PC-9 (cell line): ENCODE results near the gene KIAA2012. TPM values are rescaled to one million over a fixed set of nuclear protein-coding genes. Genes with fewer than 3 reads are reported as not detected.

Experiments
- BruUV-seq: library from RNA; stranded (reverse); fragments of 400-500 nt; replicated peaks from 2 replicates; lab custom pipeline; 2021; lab: Mats Ljungman, UMichigan
- CTCF ChIA-PET: fragments of 300-600 bp; sonication (Branson Sonifier 250); formaldehyde crosslinking; loops from one replicate; lab custom pipeline; 2022; ENCODE audit warnings: antibody characterized with exemption; lab: Charles Lee
- POLR2A ChIA-PET: fragments of 300-600 bp; sonication (Branson Sonifier 250); formaldehyde crosslinking; loops from one replicate; lab custom pipeline; 2022; ENCODE audit warnings: antibody characterized with exemption; ENCODE audit not compliant: unreplicated experiment; lab: Charles Lee
- DNase-seq, 2 experiments: peaks; one replicate each; pipeline versions ENCODE4 v3.0.0 to v3.0.0-alpha.2; 2015 to 2022; ENCODE audit warnings: mixed read lengths in 1 of 2
- H2AFZ ChIP-seq: fragments of 200-600 bp; sonication (generic); 2 replicates; pipeline ENCODE4 v1.8.1; 2017; ENCODE audit warnings: antibody characterized with exemption
- H3F3A ChIP-seq: fragments of 200-600 bp; sonication (generic); 2 replicates; pipeline ENCODE4 v1.8.1; 2017; ENCODE audit warnings: antibody characterized with exemption, mild to moderate bottlenecking, low read depth; ENCODE audit not compliant: insufficient read depth
- H3K27ac ChIP-seq: fragments of 200-600 bp; sonication (generic); 2 replicates; pipeline ENCODE4 v1.6.1; 2016; ENCODE audit warnings: mixed run types
- H3K27me3 ChIP-seq: fragments of 200-600 bp; sonication (generic); 2 replicates; pipeline ENCODE4 v1.6.1; 2016; ENCODE audit warnings: low read depth, mixed run types; ENCODE audit not compliant: insufficient read depth
- H3K36me3 ChIP-seq: fragments of 200-600 bp; sonication (generic); 2 replicates; pipeline ENCODE4 v1.6.1; 2016; ENCODE audit warnings: low read depth, mixed run types
- H3K4me1 ChIP-seq: fragments of 200-600 bp; sonication (generic); replicated peaks from 2 replicates; pipeline ENCODE4 v1.6.1; 2016; ENCODE audit warnings: mixed run types; ENCODE audit not compliant: insufficient read depth
- H3K4me2 ChIP-seq: fragments of 200-600 bp; sonication (generic); 2 replicates; pipeline ENCODE4 v1.6.1; 2017; ENCODE audit warnings: mixed run types
- H3K4me3 ChIP-seq: fragments of 200-600 bp; sonication (generic); 2 replicates; pipeline ENCODE4 v1.6.1; 2016; ENCODE audit warnings: mixed run types
- H3K79me2 ChIP-seq: fragments of 200-600 bp; sonication (generic); 2 replicates; pipeline ENCODE4 v1.6.1; 2017; ENCODE audit warnings: low read depth, mixed run types
- H3K9me2 ChIP-seq: fragments of 200-600 bp; sonication (generic); 2 replicates; pipeline ENCODE4 v1.8.1; 2017; ENCODE audit warnings: mild to moderate bottlenecking; ENCODE audit not compliant: insufficient read depth
- H3K9me3 ChIP-seq: fragments of 200-600 bp; sonication (generic); 2 replicates; pipeline ENCODE4 v1.8.1; 2016; ENCODE audit warnings: low read depth; ENCODE audit not compliant: insufficient read depth
- H4K20me1 ChIP-seq: fragments of 200-600 bp; sonication (generic); 2 replicates; pipeline ENCODE4 v1.8.1; 2017; ENCODE audit not compliant: insufficient read depth
- EZH2 ChIP-seq: fragments of 200-600 bp; sonication (generic); IDR thresholded peaks from 2 replicates; pipeline ENCODE4 v1.8.0; 2017; ENCODE audit warnings: antibody characterized with exemption, low read depth
- intact Hi-C: fragments of 100-400 bp; cut with micrococcal nuclease; formaldehyde crosslinking; loops from one replicate; pipeline ENCODE4 v1.10.0; 2022; ENCODE audit not compliant: unreplicated experiment
- total RNA-seq: library from RNA; stranded (reverse); gene quantifications from 2 replicates; pipeline ENCODE4 v1.2.3, GENCODE V29; 2021
- TF ChIP-seq, protein P1 (sequence below): fragments of 200-600 bp; sonication (generic); conservative IDR thresholded peaks from 2 replicates; pipeline ENCODE4 v1.6.1; 2017; ENCODE audit warnings: mixed run types, antibody characterized with exemption, mild to moderate bottlenecking, moderate library complexity

Gene KIAA2012
- total RNA-seq, 1 experiment from 2014 or later, result not detected

DNA sequence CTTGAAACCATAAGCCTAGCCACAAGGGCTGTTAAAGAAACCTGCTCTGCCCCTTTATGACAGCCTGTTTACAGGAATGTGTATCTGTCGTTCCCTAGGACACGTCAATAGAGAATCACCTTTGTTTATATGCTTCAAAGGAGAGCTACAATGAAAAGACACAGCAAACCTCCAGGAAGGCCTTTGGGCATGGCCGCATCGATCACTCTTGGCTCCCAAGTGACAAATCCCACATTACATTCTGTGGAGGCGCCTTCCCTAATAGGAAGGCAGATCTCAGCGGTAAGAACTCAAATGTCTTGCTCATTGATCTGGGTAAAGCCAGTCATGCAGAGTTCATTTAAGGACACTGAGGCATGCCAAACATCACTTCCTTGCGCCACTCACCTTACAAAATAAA lies 26.5 kb downstream of the KIAA2012 start:
- BruUV-seq, result no TSS peak
- Histone ChIP-seq H3F3A (no peaks in the 10 kb centered on the region), H2AFZ (no peak overlapping the region), H4K20me1 (no peaks in the 10 kb centered on the region), H3K4me1 (no peaks in the 10 kb centered on the region), H3K36me3 (no peaks in the 10 kb centered on the region), H3K4me2 (no peak overlapping the region), H3K79me2 (no peaks in the 10 kb centered on the region), H3K27me3 (no peaks in the 10 kb centered on the region), H3K9me2 (no peaks in the 10 kb centered on the region), H3K9me3 (no peaks in the 10 kb centered on the region), H3K27ac (no peak overlapping the region), H3K4me3 (no peak overlapping the region)
- ChIA-PET CTCF (no interaction called here), POLR2A (interaction anchor here (0.5 kb wide), 1 partner anchor 61 kb away, joined by 14 read pairs; no protein-coding TSS in a partner anchor)
- intact Hi-C loops, result no loop called here
- TF ChIP-seq, protein P1, sequence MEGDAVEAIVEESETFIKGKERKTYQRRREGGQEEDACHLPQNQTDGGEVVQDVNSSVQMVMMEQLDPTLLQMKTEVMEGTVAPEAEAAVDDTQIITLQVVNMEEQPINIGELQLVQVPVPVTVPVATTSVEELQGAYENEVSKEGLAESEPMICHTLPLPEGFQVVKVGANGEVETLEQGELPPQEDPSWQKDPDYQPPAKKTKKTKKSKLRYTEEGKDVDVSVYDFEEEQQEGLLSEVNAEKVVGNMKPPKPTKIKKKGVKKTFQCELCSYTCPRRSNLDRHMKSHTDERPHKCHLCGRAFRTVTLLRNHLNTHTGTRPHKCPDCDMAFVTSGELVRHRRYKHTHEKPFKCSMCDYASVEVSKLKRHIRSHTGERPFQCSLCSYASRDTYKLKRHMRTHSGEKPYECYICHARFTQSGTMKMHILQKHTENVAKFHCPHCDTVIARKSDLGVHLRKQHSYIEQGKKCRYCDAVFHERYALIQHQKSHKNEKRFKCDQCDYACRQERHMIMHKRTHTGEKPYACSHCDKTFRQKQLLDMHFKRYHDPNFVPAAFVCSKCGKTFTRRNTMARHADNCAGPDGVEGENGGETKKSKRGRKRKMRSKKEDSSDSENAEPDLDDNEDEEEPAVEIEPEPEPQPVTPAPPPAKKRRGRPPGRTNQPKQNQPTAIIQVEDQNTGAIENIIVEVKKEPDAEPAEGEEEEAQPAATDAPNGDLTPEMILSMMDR, result no peak
- no peak for TF ChIP-seq EZH2
- peak; percentile 14 to 68 for DNase-seq

DNA sequence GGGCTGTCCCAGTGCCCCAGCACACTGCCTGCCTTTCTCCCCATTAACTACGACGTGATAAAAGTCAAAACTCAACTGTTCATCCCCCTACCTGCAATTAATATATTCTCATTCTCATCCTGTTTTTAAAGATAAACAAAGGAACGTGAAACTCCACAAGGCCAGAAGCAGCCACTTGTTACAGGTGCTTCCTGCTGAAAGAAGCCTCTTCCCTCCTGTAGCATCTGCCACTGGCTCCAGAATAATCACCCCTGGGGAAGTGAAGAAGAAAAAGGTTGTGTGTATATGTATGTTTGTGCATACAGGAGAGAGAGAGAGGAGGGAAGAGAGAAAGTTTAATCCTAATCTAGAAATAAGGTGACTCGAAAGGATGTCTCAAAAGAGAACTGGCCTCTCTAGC lies 27.1 kb downstream of the KIAA2012 start:
- no TSS peak for BruUV-seq
- Histone ChIP-seq H3F3A (no peaks in the 10 kb centered on the region), H3K36me3 (no peaks in the 10 kb centered on the region), H3K9me2 (no peaks in the 10 kb centered on the region), H3K9me3 (no peaks in the 10 kb centered on the region), H3K27me3 (no peaks in the 10 kb centered on the region), H4K20me1 (no peaks in the 10 kb centered on the region), H3K4me1 (no peaks in the 10 kb centered on the region), H3K4me3 (no peak overlapping the region), H2AFZ (no peak overlapping the region), H3K79me2 (no peaks in the 10 kb centered on the region), H3K4me2 (no peak overlapping the region), H3K27ac (no peak overlapping the region)
- TF ChIP-seq, protein P1, result no peak
- no peak for TF ChIP-seq EZH2
- CTCF ChIA-PET, result interaction anchor here (0.5 kb wide), 1 partner anchor 235 kb away, joined by 9 read pairs; no protein-coding TSS in a partner anchor
- no peak for DNase-seq
- POLR2A ChIA-PET, result no interaction called here
- intact Hi-C loops, result no loop called here

DNA sequence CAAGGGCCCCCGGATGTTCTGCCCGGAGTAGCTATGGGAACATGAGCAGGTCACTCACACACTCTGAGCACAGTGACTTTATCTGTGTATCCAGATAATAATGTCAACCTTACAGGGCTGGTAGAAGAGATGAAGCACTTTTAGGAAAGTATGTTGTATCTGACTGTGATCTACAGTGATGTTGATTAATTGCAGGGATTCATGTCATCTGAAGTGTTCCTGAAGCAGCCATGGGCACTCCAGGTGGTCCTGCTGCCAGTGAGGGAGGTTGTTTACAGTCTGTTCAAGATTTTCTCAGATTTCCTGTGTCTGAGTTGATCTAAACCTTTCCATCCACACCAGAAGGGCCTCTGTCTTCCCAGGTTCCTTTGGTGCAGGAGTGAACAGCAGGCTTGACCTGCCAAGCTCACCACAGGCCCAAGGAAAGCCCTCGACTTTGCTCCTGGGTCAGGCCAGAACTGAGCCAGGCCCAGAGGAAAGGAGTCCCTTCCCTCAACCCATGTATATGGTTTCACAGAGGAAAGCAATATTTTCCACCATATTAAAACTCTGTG lies 28.0 kb downstream of the KIAA2012 start:
- Histone ChIP-seq H3F3A (no peaks in the 10 kb centered on the region), H3K4me1 (no peaks in the 10 kb centered on the region), H3K27me3 (no peaks in the 10 kb centered on the region), H3K9me2 (no peaks in the 10 kb centered on the region), H4K20me1 (no peaks in the 10 kb centered on the region), H3K4me3 (no peak overlapping the region), H2AFZ (no peak overlapping the region), H3K4me2 (no peak overlapping the region), H3K27ac (no peak overlapping the region), H3K9me3 (no peaks in the 10 kb centered on the region), H3K36me3 (no peaks in the 10 kb centered on the region), H3K79me2 (no peaks in the 10 kb centered on the region)
- no TSS peak for BruUV-seq
- ChIA-PET POLR2A (no interaction called here), CTCF (interaction anchor here (0.5 kb wide), 1 partner anchor 235 kb away, joined by 9 read pairs; no protein-coding TSS in a partner anchor)
- no peak for TF ChIP-seq EZH2
- TF ChIP-seq, protein P1, result no peak
- no peak for DNase-seq
- intact Hi-C loops, result no loop called here
